T-helper 2 cell treated with Interferon-gamma antibody and Interleukin-4, amounts not matched to agents 100 ng/mL and 5 ng/mL, for 36 hours (primary cell): ENCODE data around the gene PSMA6. TPM values are rescaled to one million over a fixed set of nuclear protein-coding genes. Genes with fewer than 3 reads are reported as not detected.

ENCODE experiments used
- intact Hi-C: fragments of 100-400 bp; cut with micrococcal nuclease; formaldehyde crosslinking; loops from one replicate; pipeline ENCODE4 v1.15.1; 2023
- total RNA-seq: library from RNA; stranded (reverse); gene quantifications from 2 replicates; pipeline ENCODE4 v1.2.3, GENCODE V29; 2022

PSMA6 gene
- total RNA-seq, 1 donor from 2014 or later = 274 TPM

DNA sequence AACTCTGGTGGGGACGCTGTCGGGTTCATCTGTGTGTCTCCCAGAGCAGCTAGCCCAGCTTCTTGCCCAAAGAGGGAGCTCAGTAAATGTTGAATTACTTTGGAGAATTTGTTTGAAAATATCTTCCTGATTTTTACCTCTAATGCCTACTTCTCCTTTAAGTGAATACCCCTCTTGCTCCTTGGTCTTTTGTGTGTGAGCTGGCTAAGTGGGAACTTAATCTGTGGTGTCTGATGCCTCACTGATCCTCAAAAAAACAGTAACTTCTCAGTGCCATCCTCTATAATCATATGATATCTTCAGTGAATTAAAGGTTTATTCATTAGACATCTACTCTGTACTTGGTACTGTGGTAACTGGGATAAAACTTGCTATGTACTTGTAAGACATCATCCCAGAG is 7.7 kb upstream of the PSMA6 start:
- intact Hi-C loops = loop anchor here (5.0 kb wide), 1 partner anchor 42 kb away; no protein-coding TSS in a partner anchor

DNA sequence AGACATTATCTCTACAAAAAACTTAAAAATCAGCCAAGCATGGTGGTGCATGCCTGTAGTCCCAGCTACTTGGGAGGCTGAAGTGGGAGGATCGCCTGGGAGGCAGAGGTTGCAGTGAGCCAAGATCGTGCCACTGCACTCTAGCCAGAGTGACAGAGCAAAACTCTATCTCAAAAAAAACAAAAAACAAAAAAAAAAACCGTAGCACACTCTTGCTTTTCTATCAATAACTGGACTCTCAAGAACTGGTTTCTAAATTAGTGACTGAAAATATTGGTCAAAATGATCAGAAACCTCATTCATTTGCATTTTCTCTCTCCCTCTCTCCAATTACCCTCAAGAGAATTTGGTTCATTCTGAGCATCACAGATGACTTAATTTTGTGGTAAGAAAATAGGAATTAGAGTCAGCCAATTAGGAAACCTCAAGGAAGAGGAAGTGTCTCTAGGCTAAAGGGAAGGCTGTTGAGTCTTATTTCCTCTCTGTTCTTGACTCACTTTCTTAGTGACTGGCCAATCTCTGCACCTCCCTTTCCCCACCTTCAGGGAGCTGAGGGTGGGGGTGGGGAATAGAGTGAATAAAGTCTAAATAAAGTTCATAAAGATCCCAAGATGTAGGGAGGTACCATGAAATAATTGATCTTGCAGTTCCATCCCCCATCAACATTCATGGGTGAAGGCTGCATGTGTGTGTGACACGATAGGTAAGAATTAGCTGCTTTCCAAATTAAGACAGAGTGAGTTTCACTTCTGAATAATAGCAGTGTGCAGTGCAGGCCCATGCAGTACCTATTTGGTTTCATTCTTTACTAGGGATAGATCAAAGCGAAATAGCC is 6.8 kb upstream of the PSMA6 start:
- intact Hi-C loops = loop anchor here (1.0 kb wide), 1 partner anchor 8 kb away; no protein-coding TSS in a partner anchor

DNA sequence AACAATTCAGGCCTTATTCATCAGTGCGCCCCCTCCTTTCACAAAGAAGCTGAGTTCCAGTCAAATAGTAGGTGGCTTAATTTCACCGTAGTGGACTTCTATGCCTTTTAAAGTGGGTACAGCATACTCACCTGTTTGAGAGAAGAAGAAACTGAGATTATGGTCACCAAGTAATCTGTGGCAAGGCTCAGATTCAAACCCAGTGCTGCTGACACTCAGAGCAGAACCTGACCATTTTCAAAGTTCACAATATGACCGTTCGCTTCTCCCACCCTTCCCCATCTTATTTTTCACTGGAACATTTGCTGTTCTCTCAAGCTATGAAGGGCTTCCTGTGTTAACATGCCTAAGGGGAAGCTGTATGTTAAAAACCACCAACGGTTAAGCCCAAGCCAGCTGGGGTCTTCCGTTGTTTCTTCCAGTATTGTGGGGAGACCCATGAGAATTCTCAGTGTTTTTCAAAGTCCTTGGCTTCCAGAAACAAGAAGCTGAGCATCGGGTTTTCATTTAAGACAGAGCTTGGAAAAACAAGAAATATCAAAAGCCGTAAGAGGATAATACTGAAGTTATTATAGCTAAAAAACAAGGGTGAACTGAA is 6.1 kb upstream of the PSMA6 start:
- intact Hi-C loops = no loop called here

DNA sequence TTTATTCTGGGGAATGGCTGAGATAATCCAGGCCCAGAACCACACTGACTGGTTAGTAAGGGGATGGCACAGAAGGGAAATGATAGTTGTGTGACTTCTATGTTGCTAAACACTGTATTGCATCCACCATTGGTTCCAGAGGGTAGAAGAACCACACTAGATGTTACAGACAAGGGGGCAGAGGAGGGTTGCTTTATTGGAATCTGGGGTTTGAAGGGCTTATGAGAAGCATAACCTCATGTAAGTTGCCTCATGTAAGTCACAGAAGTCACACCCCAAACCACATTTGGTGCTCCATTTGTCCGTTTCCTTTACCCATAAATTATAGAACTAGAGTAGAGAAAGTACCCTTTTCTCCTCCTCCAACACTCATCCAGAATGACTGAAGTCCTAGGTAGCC is 5.5 kb upstream of the PSMA6 start:
- intact Hi-C loops = no loop called here

DNA sequence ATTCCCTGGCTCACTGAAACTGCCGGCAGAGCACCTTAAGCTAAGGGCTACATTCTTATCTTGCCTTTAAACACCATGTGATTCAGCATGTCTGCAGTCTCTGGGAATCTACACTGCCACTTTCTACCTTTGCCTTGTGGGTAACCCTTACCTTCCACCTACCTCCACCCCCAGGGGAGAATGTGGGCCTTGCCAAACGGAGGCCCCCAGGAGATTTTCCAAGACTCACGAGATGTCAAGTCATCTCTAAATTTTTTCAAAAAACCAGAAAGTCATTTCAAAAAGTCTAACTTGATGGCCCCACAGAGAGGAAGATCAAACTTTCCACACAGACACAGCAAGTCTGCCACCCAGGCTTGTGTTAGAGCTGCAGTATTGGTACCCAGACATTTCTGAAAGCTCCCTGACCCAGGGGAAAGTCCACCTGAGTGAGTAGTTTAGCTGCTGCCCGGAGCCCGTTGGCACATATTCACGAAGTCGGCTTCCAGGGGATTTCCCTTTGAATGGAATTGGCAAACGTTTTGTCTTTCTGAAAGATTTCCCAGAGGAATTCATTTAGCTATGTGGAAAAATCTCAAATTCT is 4.7 kb upstream of the PSMA6 start:
- intact Hi-C loops = no loop called here

DNA sequence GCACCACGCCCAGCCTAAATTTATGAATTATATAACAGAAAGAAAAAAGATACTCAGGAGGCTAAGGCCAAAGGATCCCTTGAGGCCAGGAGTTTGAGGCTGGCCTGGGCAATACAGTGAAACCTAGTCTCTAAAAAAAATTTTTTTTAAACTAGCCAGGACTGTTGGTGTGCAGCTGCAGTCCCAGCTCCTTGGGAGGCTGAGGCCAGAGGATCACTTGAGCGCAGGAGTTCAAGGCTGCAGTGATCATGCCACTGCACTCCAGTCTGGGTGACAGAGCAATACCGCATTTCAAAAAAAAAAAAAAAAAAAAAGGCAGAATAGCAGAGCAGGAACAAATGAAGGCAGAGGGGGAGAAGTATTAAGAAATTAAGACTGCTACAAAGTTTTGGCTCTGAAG is 2.6 kb upstream of the PSMA6 start:
- intact Hi-C loops = loop anchor here (5.0 to 10.0 kb wide), 3 partner anchors 147 to 825 kb away; partner anchors contain the start of genes FAM177A1 and SPTSSA

DNA sequence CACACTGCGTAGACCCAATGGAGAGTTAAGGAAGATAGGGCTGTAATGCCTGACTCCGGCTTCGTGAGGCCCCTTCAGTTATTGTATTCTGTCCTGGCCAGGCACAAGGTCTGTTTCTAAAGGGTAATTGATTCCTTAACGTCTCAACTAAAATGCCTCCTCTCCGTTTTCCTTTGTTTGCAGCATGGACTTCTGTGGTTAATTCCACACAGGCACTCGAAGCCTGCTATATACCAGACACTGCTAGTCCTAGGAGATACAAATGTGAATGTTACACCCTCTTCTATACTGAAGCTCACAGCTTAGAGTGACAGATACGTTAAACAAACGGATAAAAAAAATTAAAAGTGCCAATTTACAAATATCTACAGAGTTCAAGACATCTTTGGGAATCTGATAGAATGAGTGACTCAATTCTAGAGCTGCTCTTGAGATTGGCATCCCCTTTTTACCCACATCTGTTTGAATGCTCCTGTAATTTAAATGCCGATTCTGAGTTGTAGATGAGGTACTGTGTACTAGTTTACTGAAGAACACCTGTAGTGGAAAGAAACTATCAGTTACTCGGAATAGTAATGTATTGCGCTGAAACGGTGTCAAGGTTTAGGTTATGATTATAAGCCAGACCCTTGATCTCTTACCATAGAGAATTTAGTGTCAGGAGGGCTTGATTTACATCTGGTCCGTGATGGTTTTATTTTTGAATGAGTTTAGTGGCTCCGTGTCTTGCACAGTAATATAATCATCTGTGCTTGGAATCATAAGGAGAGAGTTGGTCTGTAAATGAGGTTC is 784 bp downstream of the PSMA6 start:
- intact Hi-C loops = loop anchor here (1.0 to 10.0 kb wide), 10 partner anchors 8 to 828 kb away; partner anchors contain the start of genes BRMS1L, FAM177A1, NFKBIA and PRORP

DNA sequence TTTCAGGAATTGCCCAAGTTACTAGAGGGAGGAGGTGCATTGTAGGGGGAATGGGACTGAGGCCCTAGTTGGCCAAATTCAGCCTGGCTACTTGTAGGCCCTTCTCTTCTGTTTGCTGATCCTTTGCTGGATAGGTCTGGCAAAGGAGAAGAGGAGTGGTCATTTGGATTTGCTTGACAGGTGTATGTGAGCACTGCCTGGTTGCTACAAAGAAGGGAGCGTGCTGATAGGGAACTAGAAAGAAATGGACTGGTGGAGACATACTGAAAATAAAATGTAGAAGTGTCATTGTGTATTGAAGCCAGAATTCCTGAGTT is 3.6 kb downstream of the PSMA6 start:
- intact Hi-C loops = loop anchor here (10.0 kb wide), 1 partner anchor 831 kb away; the partner anchor contains the start of gene SPTSSA

DNA sequence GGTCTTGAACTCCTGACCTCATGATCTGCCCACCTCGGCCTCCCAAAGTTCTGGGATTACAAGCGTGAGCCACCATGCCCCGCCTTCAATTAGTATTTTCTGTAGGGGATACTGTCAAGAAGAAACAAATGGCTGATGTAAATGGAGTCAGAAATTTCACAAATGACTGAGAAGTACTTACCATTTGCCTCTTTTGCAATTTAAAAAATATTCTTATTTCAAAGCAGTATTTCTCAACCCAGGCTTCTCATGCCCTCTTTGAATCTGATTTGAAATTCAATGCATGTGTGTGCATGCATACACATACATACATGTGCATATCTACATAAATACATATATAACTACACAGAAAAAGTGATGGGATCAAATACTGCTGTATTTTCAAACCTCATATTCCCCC is 4.4 kb downstream of the PSMA6 start:
- intact Hi-C loops = loop anchor here (10.0 kb wide), 1 partner anchor 832 kb away; the partner anchor contains the start of gene SPTSSA

DNA sequence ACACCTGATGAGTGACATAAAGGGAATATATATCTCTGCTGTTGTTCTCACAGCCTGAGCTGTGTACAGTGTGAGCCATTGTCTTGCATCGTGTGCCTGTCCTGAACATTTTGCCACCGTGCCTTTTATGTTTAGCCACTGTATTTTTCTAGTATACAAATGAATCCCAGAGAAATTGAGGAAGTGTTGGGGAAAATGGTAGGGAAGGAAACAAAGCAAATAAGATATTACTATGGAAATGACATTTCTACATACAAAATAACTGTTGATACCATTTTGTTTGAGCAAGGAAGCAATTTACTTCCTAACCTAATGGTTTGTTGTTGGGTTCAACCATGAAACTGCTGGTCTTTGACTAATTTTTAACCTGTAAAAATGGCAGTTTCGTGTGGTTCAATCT is 5.5 kb downstream of the PSMA6 start:
- intact Hi-C loops = loop anchor here (2.0 to 10.0 kb wide), 2 partner anchors 15 to 833 kb away; partner anchors contain the start of gene SPTSSA

DNA sequence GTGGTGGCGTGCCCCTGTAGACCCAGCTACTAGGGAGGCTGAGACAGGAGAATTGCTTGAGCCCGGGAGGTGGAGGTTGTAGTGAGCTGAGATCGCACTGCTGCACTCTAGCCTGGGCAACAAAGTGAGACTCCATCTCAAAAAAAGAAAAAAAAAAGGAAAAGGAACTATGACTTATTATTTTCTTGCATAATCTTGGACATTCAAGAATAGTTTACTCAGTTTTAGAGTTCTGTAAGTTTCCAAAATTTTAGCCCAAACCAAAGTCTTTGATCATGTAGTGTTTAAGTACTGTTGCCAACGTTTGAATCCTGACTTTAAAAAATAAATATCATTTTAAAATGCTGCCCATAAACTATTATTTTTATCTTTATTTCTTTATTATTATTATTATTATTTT is 6.2 kb downstream of the PSMA6 start:
- intact Hi-C loops = loop anchor here (2.0 to 10.0 kb wide), 2 partner anchors 14 to 834 kb away; partner anchors contain the start of gene SPTSSA

DNA sequence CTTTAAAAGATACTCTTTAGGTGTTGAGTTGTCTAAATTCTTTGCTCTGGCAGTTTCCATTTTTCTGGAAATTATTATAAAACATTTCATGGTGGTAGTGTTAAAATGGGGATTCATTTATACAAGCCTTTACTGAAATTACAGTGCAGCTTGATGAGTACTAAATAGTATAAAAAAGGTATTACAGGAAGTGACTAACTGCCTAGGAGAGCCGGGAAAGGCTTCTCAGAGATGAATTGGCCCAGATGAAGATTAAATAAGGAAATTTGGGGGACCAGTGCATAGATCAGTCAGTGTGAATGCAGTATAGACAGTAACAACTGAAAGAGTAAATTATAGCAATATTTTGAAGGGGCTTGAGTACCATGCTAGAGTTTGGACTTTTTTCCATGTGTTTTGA is 7.5 kb downstream of the PSMA6 start:
- intact Hi-C loops = loop anchor here (2.0 to 10.0 kb wide), 2 partner anchors 13 to 835 kb away; partner anchors contain the start of gene SPTSSA

DNA sequence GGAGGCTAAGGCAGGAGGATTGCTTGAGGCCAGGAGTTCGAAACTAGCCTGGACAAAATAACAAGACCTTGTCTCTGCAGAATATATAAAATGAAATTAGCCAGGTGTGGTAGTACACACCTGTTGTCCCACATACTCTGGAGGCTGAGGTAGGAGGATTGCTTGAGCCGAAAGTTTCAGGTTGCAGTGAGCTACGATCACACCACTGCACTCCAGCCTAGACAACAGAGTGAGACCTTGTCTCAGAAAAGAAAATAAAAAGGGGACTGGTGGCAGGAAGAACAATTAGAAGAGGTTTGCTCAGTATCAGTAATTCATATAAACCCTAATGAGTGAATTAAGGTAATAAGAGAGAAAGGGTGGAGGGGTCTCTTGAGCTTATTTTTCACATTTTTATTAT is 8.0 kb downstream of the PSMA6 start:
- intact Hi-C loops = no loop called here

DNA sequence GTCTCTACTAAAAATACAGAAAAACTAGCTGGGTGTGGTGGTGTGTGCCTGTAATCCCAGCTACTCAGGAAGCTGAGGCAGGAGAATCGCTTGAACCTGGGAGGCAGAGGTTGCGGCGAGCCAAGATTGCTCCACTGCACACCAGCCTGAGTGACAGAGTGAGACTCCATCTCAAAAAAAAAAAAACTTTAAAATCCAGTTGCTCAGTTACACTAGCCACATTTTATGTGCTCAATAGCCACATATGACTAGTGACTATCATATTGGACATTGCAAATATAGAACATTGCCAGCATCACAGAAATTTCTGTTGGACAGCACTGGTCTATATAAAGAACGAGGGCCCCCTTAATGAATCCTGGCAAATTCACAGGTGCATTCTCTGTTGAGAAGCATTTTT is 9.2 kb downstream of the PSMA6 start:
- intact Hi-C loops = loop anchor here (1.0 kb wide), 1 partner anchor 9 kb away; the partner anchor contains the start of gene PSMA6

DNA sequence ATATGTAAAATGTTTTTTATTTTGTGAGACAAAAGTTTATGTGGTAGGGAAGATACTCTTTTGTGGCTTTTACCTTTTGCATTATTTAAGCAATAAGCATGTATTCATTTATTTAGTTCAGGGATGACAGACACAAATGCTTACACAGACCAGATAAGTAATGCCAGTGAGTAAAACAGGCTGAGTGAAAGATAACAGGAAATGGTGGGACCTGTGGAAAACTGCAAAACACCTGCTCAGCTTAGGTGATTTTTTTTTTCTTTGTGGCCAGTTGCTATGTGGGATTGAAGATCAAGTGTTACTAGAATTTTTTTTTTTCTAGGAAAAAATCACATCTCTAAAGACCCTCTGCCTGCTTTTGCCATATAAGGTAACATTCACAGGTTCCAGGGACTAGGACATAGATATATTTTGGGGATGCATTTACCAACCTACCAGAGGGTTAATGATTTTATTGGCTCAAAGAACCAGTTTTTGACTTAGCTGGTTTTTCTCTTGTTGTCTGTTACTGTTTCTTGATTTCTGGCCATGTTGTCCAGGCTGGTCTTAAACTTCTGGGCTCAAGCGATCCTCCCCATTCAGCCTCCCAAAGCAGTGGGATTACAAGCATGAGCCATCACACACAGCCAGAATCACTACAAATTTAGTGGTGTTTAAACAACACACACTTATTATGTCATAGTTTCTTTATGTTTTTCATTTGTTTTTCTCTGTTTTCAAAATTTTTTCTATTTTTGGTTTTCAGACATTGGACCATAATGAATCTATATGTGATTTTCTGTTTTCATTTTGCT is 9.8 kb downstream of the PSMA6 start:
- intact Hi-C loops = loop anchor here (1.0 kb wide), 1 partner anchor 10 kb away; the partner anchor contains the start of gene PSMA6

DNA sequence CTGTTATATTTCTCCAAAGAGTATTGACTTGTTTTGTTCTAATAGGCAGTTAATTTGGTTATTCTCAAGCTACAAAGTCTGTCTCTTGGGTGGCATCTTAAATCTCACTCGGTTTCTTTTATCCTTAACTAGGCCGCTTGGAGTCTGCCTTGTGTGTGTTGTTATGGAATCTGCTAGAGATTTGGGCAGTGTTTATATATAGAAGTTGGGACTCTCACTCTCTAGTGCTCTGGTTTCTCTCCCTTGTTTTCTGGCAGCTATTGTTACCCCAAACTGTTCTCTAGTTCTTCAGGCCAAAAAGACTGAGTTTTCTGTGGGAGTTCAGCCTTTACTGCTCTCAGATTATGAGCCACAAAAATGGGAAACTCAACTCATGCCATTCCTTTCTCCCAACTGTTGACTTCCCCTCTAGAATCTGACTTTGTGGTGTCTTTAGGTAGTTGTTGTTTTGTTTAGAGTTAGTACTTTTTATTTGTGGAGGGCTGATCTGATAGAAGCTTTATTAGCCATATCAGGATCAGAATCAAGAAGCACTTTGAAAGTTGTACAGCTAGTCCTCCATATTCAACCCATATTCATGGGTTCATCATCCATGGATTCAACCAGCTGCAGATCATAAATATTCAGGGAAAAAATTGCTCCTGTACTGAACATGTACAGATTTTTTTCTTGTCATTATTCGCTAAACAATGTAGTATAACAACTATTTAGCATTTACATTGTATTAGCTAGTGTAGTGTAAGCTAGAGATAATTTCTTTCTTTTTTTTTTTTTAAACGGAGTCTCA is 11.2 kb downstream of the PSMA6 start:
- intact Hi-C loops = no loop called here

DNA sequence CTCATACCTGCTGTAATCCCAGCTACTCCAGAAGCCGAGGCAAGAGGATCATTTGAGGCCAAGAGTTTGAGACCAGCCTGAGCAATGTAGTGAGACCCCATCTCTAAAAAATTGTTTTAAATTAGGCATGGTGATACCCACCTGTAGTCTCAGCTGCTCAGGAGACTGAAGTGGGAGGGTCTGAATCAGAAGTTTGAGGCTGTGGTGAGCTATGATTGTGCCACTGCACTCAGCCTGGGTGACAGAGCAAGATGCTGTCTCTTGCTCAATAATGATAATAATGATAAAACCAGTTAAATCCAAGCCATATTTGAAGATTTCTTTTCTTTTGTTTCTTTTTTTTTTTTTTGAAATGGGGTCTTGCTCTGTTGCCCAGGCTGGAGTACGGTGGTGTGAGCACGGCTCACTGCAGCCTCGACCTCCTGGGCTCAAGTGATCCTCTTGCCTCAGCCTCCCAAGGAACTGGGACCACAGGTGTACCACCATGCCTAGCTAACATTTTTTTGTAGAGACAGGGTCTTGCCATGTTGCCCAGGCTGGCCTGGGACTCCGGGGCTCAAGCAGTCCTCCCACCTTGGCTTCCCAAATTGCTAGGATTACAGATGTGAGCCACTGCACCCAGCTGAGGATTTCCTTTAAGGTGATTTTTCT is 12.8 kb downstream of the PSMA6 start:
- intact Hi-C loops = no loop called here

DNA sequence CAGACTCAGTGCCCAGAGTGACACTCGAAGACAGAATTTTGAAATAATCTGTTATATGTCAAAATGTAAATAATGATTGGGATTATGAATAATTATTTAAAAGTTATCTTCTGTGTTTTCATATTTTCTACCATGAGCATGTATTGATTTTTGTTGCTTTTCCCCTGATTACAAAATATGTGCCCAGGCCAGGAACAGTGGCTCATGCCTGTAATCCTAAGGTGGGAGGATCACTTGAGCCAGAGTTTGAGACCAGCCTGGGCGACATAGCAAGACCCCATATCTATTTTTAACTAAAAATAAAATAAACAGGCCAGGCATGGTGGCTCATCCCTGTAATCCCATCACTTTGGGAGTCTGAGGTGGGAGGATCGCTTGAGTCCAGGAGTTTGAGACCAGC is 13.5 kb downstream of the PSMA6 start:
- intact Hi-C loops = no loop called here

DNA sequence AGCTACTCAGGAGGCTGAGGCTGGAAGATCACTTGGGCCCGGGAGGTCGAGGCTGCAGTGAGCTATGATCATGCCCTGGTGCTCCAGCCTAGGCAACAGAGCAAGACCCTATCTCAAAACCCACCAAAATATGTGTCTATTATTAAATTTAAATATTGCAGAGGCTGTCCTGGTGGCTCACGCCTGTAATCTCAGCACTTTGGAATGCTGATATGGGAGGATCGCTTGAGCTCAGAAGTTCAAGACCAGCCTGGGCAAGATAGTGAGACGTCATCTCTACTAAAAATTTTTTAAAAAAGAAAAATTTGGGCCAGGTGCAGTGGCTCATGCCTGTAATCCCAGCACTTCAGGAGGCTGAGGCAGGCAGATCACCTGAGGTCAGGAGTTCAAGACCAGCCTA is 13.9 kb downstream of the PSMA6 start:
- intact Hi-C loops = no loop called here
